Adipose tissue (tissue), 3 donors: ENCODE measurements around the gene PDCD1. TPM values are rescaled to one million over a fixed set of nuclear protein-coding genes. Genes with fewer than 3 reads are reported as not detected.

ENCODE experiments used
- H3K27ac ChIP-seq: one replicate; pipeline ENCODE4 v1.5.1; 2013; ENCODE audit warnings: low read depth, low read length
- WGBS, 3 donors: extraction: QIAGEN DNeasy Blood & Tissue Kit; methylation state at CpG; one replicate each; pipeline ENCODE4 v1.1.7; 2013; 5-methylcytosine and 5-hydroxymethylcytosine counted together
- polyA plus RNA-seq, 3 donors: library from polyadenylated mRNA; stranded (reverse); fragments of 200-250 nt; gene quantifications; one replicate each; pipeline ENCODE4 v1.2.3, GENCODE V29; 2013
- donor health status: healthy with polysubstance abuse.
- donor health status: Bipolar disorder and iron deficiency.
- donor health status: healthy.

PDCD1 gene
- polyA plus RNA-seq, 3 donors, result 0.07 to 0.73 (median 0.45) TPM

GRCh38 chr2:241897231-241897916 lies 38.7 kb upstream of the PDCD1 start:
- WGBS, 3 donors, result 87 to 94% (median 87%) methylated on average over 17 of the region's 17 CpGs
- H3K27ac ChIP-seq, result no peak overlapping the region

DNA sequence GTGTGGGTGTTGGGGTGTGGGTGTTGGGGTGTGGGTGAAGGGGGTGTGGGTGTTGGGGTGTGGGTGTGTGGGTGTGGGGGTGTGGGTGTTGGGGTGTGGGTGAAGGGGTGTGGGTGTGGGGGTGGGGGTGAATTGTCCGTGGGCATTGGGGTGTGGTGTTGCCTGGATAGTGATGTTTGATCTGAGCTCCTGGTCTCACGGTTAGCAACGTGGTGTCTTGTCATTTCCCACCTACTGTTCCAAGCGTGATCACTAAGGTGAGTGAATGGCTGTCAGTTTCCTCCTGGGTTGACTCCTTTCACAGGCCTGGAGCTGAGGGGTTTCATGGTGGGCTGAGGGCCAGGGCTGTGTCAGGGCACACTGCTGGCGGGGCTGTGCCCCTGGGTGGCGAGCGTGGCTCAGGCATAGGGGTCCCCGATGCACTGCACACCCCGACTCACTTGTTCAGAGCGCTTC lies 38.1 kb upstream of the PDCD1 start:
- 88 to 90% (median 89%) methylated on average over 8 to 10 of the region's 10 CpGs for whole genome bisulfite sequencing, 3 donors

DNA sequence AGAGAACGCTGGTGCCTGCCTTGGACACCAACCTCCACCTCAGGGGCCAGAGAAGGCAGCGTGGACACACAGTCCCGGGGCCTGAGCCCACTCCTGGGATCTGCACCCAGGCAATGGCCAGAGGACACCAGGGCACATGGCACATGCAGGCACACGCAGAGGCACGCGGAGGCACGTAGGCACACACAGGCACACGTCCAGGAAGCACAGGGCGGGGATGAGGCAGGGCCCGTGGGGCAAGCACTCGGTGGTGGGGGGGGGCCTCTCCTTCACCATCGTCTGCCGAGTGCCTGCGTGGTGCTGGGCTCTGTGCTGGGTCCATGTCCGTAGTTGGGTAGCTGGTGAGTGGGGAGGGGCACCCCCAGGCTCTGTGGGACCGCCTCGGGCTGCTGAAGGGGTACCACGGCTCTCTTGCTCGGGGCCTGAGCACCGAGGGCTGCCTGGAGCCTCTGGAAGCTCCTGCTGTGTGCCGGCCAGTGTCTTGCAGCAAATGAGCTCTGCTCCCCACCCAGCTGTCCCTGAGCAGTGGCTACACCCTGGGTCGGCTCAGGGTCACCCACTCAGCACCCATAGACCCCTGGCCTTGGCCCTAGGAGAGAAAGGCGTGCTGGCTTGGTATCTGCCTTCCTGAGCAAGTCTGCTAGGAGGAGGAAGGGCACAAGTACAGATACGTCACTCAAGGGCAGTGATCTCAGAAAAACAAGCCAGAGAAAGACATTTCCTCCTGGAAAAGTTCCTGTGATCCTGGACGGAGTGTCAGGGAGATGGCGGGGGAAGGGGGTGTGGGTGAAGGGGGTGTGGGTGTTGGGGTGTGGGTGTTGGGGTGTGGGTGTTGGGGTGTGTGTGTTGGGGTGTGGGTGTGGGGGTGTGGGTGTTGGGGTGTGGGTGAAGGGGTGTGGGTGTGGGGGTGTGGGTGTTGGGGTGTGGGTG lies 37.3 kb upstream of the PDCD1 start:
- WGBS, 3 donors, result 39 to 67% (median 63%) methylated on average over 26 of the region's 26 CpGs
- no peak overlapping the region for H3K27ac ChIP-seq

More for the DNA sequence above, 38.1 kb upstream of the PDCD1 start:
- no peak overlapping the region for H3K27ac ChIP-seq

- H3K27ac ChIP-seq, result no peak overlapping the region
These were observed 36.7 kb upstream of the PDCD1 start for GRCh38 chr2:241895427-241895711.

GRCh38 chr2:241894681-241895426 lies 36.2 kb upstream of the PDCD1 start:
- WGBS, 3 donors, result 60 to 92% (median 85%) methylated on average over 26 to 28 of the region's 28 CpGs
- H3K27ac ChIP-seq, result no peak overlapping the region

More at GRCh38 chr2:241895427-241895711, 36.7 kb upstream of the PDCD1 start:
- 73 to 92% (median 89%) methylated on average over 11 of the region's 11 CpGs for WGBS, 3 donors

- WGBS, 3 donors, result 57 to 92% (median 87%) methylated on average over 22 to 23 of the region's 23 CpGs
- no peak overlapping the region for H3K27ac ChIP-seq
These were observed 35.5 kb upstream of the PDCD1 start for GRCh38 chr2:241894056-241894641.

DNA sequence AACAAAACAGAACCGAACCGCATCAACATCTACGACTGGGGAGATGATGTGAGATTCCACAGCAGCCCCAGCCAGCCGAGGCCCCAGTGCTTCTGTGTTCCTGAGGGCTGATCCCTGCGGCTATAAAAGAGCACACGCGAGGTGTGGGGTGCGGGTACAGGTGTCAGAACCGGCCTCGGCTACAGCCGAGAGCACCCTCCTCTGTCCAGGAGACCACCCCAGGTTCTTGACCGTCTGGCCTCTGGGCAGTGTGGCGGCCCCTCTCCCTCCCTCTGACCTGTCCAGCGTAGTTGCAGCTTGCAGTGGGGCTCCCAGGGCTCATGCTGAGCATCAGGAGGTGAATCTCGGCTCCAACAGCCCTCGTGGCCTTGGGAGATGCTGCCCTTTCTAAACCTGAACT lies 34.6 kb upstream of the PDCD1 start:
- WGBS, 3 donors, result 88 to 91% (median 90%) methylated on average over 16 of the region's 16 CpGs
- H3K27ac ChIP-seq, result no peak overlapping the region

DNA sequence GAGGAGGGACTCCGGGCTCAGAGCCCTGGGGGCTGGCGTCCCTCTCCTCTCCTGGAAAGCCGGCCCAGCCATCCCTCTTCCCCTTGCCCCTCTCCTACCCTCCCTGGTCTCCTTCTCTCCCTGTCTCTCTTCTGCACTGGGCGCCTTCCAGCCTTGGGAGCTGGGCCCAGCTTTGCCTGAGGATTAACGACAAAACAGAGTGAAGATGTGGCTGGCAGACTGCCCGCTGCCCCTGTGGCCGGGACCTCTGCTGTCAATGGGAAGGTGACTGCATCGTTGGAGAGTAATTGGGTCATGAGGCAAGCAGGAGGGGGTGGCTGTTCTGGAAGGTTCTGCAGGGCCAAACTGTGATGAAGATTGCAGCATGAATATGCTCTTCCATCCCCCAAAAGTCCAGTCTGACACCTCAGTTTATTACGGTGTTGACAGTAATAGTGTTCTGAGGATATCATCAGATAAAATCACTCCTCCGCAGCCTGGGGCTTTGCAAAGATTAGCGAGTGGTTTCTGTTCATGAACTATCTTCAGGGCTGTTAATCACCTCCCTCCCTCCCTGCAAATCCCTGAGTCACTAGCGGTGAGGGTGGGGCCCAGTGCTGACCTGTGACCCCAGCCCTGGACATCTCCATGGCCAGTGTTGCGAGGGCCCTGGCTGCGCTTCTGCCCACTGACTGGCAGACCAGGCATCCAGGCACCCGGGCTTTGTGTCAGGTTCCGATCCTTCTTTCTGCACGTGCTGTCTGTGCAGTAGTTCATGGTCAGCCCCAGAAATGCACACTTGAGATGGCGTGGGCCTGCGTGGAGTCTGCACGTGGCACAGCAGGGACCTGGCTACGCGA lies 33.8 kb upstream of the PDCD1 start:
- no peak overlapping the region for H3K27ac ChIP-seq
- 64 to 84% (median 72%) methylated on average over 21 to 22 of the region's 22 CpGs for WGBS, 3 donors

DNA sequence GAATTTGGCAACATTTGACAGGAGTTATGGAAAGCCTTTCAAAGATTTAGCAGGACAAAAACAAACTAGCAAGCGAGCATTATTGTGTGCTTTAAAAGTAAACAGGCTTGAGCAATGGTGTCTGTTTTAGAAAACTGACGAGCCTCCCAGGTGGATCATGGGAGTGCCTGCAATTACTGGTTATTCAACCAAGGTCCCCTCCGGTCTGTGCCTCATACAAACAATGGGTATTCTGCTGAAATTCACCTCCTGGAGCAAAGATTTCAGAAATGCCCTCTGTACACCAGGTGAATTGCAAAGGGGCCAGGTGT lies 33.2 kb upstream of the PDCD1 start:
- 33 to 94% (median 89%) methylated on average over 3 of the region's 3 CpGs for WGBS, 3 donors

DNA sequence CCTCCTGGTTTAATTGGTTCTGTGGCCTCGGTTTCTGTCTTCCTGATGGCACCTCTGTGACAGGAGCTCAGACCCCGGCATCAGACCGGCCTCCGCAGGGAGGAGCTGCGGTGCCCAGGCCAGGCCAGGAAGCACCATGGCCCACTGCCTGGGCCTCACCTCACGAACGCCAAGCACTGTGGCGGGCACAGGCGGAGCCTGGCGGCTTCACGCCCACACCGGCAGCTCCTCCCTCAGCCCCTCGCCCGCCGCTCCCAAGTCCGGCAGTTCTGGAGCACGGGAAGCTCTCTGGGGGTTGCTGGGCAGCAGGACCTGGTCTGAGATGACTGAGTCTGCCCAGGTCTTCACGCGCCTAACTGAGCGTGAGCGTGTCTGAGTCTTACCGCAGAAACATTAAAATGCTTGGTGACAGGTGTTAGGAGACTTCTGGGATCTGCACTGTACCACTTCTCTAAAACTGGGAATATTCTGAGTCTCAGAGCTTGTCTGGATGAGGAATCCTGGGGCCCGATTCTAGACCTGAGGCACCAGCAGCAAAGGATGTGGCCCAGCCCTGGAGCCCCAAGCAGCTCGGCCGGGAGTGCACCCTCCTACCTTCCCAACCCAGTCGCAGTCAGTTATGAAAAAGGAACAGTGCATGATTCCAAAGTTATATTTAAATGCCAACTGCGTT lies 32.8 kb upstream of the PDCD1 start:
- WGBS, 3 donors, result 68 to 95% (median 92%) methylated on average over 25 to 27 of the region's 27 CpGs
- no peak overlapping the region for H3K27ac ChIP-seq

More for the DNA sequence above, 33.2 kb upstream of the PDCD1 start:
- H3K27ac ChIP-seq, result no peak overlapping the region

DNA sequence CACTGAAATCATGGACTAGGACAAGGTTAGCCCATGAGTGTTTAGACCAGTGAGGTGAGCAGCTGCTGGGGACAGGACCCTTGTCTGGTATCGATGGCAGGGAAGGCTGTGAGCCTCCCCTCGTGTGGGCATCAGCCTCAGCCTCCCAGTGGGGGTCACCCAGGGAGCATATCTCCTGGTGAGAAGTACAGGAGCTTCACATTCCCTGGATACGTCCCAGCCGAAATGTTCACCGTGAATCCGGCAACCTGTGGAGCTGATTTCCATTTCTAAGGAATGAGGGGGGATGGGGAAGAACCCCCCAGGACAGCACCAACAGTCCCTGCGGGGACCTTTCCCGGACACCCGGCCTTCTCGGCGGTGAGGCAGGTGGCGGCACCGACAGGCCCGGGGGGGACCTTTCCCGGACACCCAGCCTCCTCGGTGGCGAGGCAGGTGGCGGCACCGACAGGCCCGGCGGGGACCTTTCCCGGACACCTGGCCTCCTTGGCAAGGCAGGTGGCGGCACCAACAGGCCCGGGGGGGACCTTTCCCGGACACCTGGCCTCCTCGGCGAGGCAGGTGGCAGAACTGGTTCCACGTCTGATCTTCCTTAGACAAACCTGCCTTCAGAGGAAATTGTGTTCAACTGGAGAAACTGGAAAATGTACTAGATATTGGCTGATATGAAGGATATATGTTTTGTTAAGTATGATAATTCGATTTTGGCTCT lies 32.0 kb upstream of the PDCD1 start:
- H3K27ac ChIP-seq, result no peak overlapping the region
- WGBS, 3 donors, result 42 to 96% (median 88%) methylated on average over 29 of the region's 29 CpGs

DNA sequence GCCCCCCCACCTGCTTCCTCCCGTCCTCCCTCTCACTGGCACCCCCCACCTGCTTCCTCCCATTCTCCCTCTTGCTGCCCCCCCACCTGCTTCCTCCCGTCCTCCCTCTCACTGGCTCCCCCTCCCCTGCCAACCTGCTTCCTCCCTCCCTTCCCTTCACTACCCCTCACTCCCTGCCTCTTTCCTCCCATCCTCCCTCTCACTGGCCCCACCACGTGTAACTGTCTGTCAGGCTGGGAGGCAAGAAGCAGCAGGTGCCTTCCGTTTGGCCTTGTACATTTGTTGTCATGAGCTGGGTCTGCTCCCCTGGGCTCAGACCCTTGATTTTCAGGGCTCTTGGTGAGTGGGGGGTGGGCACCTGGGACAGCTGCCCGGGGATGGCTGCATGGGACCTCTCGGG lies 29.9 kb upstream of the PDCD1 start:
- H3K27ac ChIP-seq, result no peak overlapping the region
- WGBS, 3 donors, result 45 to 62% (median 56%) methylated on average over 5 of the region's 6 CpGs

DNA sequence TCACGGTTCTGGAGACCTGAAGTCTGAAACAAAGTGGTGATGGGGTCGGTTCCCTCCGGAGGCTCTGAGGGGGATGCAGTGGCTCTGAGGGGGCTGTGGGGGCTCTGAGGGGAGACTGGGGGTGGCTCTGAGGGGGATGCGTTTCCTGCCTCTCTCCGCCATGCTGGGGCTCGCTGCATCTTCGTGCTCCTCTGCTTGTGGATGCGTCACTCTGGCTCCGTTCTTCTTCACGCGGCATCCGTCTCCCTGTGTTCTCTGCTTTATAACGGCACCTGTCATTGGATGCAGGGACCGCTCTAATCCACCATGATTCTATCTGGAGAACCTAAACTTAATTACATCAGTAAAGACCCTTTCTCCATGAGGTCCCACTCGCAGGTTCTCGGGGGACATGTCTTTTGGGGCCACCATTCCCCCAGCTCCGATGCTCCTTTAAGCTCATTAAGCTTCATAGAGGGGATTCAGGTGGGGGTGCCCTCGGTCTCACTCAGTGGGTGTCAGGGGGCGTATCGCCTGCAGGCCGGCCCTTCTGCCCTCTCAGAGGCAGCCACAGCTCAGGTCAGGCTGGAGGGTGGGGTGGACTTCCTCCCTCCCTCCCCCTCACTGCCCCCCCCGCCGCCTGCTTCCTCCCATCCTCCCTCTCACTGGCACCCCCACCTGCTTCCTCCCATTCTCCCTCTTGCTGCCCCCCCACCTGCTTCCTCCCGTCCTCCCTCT lies 29.3 kb upstream of the PDCD1 start:
- 86 to 90% (median 88%) methylated on average over 23 of the region's 24 CpGs for WGBS, 3 donors
- H3K27ac ChIP-seq, result no peak overlapping the region

GRCh38 chr2:241886840-241887447 lies 28.2 kb upstream of the PDCD1 start:
- 92 to 97% (median 95%) methylated on average over 19 of the region's 19 CpGs for whole genome bisulfite sequencing, 3 donors
- H3K27ac ChIP-seq, result no peak overlapping the region

GRCh38 chr2:241885946-241886643 lies 27.4 kb upstream of the PDCD1 start:
- WGBS, 3 donors, result 34 to 80% (median 78%) methylated on average over 15 of the region's 15 CpGs
- no peak overlapping the region for H3K27ac ChIP-seq
